GM12878 (cell line): ENCODE measurements around the gene OR10Z1.

ENCODE experiments used
- CHD4 ChIP-seq: fragments of 200-600 bp; sonication (generic); IDR thresholded peaks from 2 replicates; pipeline ENCODE4 v1.6.1; 2016; ENCODE audit warnings: mild to moderate bottlenecking
- CREM ChIP-seq: IDR thresholded peaks from 2 replicates; pipeline ENCODE4 v1.6.1; 2014; ENCODE audit warnings: antibody characterized with exemption, low read depth
- CTCF ChIP-seq, 3 experiments: IDR thresholded peaks in 2 of 3; conservative IDR thresholded peaks in 1 of 3; 2 replicates each; pipeline ENCODE4 v1.5.1; 2011; ENCODE audit warnings: low read depth in 3 of 3, low read length in 3 of 3, mild to moderate bottlenecking in 3 of 3, control low read depth in 2 of 3, moderate library complexity in 2 of 3, inconsistent platforms in 1 of 3, mixed read lengths in 1 of 3; ENCODE audit not compliant: control insufficient read depth in 2 of 3, insufficient read depth in 1 of 3; ENCODE audit errors: extremely low read depth in 1 of 3
- E2F4 ChIP-seq: IDR thresholded peaks from 2 replicates; pipeline ENCODE4 v1.6.1; 2012; ENCODE audit warnings: low read depth, low read length, improper control_type of control experiment
- EED ChIP-seq: sonication (generic); IDR thresholded peaks from 2 replicates; pipeline ENCODE4 v1.6.1; 2016; ENCODE audit warnings: antibody characterized with exemption, low read depth
- FOXM1 ChIP-seq: IDR thresholded peaks from 2 replicates; pipeline ENCODE4 v1.6.1; 2012; ENCODE audit warnings: low read depth, mild to moderate bottlenecking, inconsistent platforms, low read length, moderate library complexity
- GABPA ChIP-seq: IDR thresholded peaks from 2 replicates; pipeline ENCODE4 v1.6.1; 2014; ENCODE audit warnings: antibody characterized with exemption, low read depth, mild to moderate bottlenecking, inconsistent platforms
- KDM1A ChIP-seq: fragments of 200-600 bp; sonication (generic); IDR thresholded peaks from 2 replicates; pipeline ENCODE4 v1.6.1; 2016; ENCODE audit warnings: borderline replicate concordance
- KLF5 ChIP-seq: fragments of 450-650 bp; IDR thresholded peaks from 2 replicates; pipeline ENCODE4 v1.6.1; 2014; ENCODE audit warnings: mild to moderate bottlenecking; ENCODE audit not compliant: partially characterized antibody
- MAX ChIP-seq: IDR thresholded peaks from 2 replicates; pipeline ENCODE4 v1.6.1; 2012; ENCODE audit warnings: low read depth, low read length, improper control_type of control experiment
- PBX3 ChIP-seq: IDR thresholded peaks from 2 replicates; pipeline ENCODE4 v1.6.1; 2011; ENCODE audit warnings: mild to moderate bottlenecking, low read depth, low read length, moderate library complexity; ENCODE audit not compliant: insufficient replicate concordance
- POLR2A ChIP-seq: IDR thresholded peaks from 2 replicates; pipeline ENCODE4 v1.6.1; 2011; ENCODE audit warnings: low read depth, mild to moderate bottlenecking, low read length
- POLR2AphosphoS5 ChIP-seq: IDR thresholded peaks from 2 replicates; pipeline ENCODE4 v1.6.1; 2011; ENCODE audit warnings: mild to moderate bottlenecking, low read length, inconsistent platforms
- YY1 ChIP-seq: IDR thresholded peaks from 2 replicates; pipeline ENCODE4 v1.6.1; 2011; ENCODE audit warnings: low read depth, mild to moderate bottlenecking, low read length

GRCh38 chr1:158613764-158614163 is 8.7 kb downstream of the OR10Z1 start:
- TF ChIP-seq E2F4 (no peak), CTCF (IDR thresholded peaks at IDR 0.05 in 2 of 3, conservative IDR thresholded peaks at IDR 0.05 in 1 of 3; ENCODE audit: control insufficient read depth in 2 of 3, extremely low read depth in 1 of 3, insufficient read depth in 1 of 3, low read depth in 3 of 3, low read length in 3 of 3) (no peak), KDM1A (no peak), CREM (no peak), KLF5 (no peak), PBX3 (no peak), POLR2AphosphoS5 (no peak), EED (no peak), POLR2A (no peak), YY1 (no peak), MAX (no peak), GABPA (no peak), CHD4 (no peak), FOXM1 (no peak)
